Pons (tissue), 1 donor: Measurements from ENCODE around the gene TENT5C.

Experiments
- DNase-seq: peaks from one replicate; pipeline ENCODE4 v3.0.0-alpha.2; 2016; ENCODE audit warnings: low spot score

TENT5C gene

GRCh38 chr1:117573386-117574023, 32.3 kb upstream of the TENT5C start:
- DNase-seq = no peak

DNA sequence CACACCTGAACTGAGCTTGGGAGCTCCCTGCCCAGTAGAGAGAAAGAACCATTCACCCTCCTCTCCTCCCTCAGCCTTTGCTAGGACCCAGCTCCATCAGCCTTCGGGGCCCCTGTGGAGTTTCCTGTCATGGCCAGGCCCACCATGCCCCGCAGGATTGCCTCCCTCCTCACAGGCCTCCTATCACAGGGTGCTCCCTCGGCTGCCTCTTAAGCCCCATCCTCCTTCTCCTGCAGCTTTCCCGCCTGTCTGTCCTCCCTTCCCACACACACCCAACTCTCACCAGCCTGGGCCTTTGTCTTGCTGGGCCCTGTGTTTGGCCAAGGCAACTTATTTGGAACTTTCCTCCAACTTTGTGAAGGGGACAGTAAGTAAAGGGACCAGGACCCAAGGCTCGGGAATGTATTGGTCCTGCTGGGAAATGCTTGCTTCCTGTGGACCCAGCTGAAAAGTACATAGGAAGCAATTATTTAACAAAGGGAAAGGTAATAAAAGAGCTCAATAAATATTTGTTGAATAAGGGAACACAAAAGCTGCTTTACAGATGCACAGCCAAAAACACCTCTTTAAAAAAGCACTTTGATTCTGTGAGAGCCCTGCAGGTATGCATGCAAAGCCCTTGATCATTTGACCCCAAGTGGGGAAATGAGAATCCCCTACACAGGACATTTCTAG, 31.6 kb upstream of the TENT5C start:
- no peak for DNase-seq

GRCh38 chr1:117575586-117576225, 30.1 kb upstream of the TENT5C start:
- DNase-seq = no peak

DNA sequence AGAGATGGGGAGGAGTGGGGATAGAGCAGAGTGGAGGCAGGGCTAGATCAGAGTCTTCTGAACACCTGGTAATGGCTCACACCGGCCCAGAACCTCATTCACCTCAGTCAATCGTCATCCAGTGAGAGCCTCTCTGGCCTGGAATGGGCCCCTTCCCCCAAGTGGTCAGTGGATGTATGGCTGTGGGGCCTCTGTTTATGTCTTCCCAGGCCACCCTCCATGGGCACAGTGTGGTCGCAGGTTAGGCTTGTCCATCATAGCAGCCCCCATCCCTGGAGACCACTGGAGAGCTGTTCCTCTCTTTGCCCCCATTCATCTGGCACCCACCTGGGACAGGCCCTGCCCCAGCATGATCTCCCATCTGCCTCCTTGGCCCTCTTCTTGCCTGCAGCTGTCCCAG, 29.6 kb upstream of the TENT5C start:
- no peak for DNase-seq

DNA sequence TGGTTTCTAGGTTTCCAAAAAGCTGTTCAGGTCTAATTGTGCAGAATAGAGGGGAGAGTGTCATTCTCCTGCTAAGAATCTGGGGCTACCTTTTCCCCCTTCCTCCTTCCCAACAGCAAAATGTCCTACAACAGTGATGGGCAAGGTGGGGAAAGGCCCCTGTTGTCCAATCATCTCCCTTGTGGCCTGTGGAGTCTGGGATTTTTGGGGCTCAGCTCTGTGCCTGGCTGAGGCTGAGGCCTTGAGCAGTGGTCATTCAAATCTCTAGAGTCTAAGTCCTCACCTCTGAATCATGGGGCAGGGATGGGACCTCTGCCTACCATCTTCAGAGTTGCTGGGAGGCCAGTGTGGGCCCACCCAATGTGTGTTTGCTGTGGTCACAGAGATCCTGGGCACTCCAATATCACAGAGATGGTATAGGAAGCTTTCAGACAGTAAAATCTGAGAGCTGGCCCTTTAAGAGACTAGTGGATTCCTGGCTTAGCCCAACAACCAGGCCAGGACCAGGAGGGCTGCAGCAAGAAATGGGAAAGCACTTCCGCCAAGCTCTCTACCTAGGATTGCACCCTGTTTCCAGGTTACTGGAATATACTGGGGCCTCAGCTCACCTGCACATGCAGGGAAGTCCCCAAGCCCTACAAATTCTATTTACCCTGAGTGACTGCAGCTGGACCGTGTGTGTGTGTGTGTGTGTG, 28.5 kb upstream of the TENT5C start:
- no peak for DNase-seq

DNA sequence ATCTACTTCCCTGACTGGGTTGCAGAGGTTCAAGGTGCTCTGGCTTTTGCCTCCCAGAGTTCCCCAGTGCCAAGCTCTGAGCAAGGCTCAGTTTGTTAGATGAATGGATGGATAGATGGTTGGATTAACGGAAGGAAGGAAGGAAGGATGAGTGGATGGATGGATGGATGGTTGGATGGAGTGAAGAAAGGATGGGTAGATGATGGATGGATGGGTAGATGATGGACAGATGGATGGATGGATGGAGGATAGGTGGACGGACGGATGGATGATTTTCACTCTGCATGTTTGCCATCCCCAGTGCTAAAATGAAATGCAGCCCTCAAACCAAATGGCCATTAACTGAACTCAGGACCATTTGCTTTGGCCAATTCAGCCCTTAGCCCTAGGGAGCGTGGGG, 27.4 kb upstream of the TENT5C start:
- no peak for DNase-seq

DNA sequence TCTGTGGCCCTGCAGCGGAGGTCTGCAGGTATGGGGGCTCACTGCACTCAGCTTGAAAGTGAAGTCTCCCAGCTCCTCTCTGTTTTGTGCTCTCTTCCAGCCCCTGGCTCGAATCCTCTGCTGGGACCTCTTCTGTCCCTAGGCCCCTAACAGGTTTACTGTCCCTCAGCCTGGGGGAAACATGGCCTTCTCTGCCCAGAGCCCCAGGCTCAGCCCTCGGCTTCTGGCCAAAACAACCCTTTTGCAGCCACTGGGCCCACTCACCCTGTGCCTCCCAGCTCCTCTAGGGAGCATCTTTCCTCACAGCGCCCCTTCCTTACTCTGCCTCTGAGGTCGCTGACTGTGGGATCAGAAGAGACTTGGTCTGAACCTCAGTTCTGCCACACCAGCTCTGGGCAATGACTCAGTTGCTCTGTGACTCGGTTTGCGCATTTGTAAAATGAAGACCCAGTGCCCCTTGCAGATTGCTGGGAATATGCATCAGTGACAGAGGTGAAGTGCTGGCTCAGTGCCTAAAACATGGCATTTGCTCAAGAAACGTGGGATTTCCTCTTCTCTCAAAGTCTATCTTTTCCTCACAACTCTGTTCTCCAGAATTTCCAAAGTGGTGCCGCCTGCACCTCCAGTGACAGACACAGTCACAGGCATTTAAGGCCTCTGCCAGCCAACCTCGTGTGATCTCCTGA, 26.5 kb upstream of the TENT5C start:
- no peak for DNase-seq

DNA sequence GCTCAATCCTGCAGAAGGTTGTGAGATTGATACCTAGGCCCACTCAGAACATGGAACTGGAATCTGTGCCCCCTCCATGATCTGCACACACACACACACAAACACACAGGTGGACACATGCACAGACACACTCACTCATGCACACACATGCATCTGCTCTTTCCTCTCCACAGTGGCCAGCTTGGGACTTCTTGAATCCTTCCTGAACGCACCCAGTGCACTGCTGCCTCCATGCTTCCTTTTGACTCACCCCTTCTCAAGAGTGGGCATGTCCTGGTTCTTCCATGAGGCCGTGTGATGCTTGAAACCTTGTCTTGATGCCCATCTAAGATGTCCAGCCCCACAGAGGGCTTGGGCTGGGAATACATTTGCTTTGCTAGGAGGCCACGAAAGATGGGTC, 25.4 kb upstream of the TENT5C start:
- DNase-seq = no peak

DNA sequence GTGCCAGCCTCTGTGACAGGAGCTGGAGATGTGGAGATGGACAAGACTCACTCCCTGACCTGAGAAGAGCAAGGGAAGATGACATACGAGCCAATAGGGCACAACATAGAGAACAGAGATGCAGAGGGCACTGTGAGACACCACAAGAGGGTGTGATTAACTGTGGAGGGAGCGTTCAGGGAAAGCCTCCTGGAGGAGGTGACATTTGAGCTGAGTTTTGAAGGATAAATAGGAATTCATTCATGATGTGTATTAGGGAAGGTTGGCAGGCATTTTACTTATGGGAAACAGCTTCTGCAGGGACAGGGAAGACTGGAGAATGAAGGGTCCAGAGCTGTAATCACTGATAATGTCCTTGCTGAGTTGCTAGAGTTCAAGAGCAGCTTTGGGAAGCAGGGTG, 25.0 kb upstream of the TENT5C start:
- no peak for DNase-seq

DNA sequence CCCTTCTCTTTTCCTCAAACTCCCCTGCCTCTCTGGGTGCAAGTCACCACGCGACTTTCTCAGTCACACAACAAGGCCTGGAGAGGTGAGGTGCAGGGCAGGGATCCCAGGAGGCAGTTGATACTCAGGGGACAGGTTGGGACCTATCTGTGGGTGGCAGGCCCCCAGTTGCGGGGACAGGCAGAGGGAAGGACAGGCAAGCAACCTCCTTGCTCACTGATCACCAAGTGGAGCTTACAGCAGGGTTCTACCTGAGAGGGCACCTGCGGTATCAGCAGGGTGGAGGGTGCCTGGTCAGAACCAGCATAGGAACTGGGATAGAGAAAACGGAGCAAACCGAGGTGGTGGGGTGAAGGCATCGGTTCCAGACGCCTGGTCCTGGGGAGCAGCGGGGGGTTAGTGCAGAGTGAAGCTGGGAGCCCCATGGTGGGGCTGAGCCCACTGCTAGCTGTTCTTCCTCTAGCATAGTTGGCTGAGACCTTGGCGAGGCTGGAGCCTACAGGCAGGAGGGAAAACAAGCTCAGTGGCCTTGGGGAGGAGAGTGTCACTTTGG, 24.4 kb upstream of the TENT5C start:
- DNase-seq = no peak

GRCh38 chr1:117582451-117582850, 23.4 kb upstream of the TENT5C start:
- no peak for DNase-seq

DNA sequence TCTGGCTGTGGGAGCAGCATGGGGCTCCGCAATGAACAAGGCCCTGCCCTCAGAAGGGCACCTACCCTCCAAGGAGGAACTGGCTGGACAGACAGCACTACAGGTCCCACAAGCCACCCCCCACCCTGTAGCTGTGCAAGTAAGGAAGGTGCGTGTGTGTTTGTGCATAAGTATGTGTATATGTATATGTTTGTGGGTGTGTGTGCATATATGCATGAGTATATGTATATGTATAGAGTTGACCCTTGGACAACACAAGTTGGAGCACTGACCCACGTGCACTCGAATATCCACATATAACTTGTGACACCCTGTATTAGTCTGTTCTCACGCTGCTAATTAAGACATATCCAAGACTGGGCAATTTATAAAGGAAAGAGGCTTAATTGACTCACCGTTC, 22.6 kb upstream of the TENT5C start:
- no peak for DNase-seq

- DNase-seq = no peak
Measured at GRCh38 chr1:117584181-117584580, 21.7 kb upstream of the TENT5C start.

DNA sequence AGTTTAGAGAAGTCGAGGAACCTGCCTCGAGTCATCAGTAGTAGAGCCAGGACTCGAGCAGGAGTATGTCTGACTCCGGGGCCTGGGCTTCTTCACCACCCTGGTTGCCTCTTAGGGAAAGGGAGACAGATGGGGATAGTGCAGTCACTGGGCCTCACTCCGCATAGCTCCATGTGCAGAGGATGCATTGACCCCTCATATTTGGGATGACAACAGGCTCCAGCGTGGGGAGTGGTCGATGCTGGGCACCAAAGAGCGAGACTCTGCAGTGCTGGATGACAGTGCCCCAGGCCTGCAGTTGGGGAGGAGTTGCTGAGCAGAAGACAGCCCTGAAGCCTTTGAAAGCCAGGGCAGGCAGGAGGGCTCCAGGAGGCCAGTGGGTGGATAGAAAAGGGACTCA, 20.8 kb upstream of the TENT5C start:
- no peak for DNase-seq

- DNase-seq = no peak
Measured at GRCh38 chr1:117586337-117586736, 19.5 kb upstream of the TENT5C start.

DNA sequence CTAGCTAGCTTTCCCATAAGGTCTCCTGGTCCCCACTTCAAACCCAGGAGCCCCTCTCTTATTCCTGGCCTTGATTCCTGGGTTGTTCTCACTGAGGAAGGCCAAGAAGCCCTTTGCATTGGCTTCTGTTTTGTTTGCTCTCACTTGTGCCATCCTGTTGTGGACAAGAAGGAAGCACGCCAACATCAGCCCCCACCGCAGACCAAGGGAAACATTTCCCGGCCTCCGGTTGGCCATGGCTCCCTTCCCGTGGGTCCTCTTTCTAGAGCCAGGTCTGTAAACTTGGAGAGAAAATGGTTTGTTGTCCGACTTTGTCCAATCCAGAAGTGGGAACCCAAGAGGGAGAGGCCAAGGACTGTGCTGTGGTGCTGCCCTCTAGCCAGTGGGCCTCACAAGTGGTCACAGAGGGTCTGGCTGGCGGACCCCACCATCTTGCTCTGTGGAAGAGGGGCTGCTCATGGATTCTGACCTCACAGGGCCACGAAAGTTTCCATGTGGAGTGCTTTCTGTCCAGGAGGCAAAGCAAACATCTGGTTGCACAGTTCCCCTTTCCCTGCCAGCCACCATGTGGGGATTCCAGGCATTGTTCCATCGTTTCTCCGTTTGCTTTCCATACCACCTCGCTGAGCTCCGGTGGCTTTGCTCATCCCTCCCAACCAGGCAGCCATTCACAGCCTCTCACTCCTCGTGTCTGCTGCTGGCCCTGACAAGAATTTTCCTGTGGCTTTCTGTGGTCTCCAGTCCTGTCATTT, 18.9 kb upstream of the TENT5C start:
- DNase-seq = no peak

- DNase-seq = no peak
Measured at GRCh38 chr1:117587499-117588356, 18.1 kb upstream of the TENT5C start.

GRCh38 chr1:117589544-117589943, 16.3 kb upstream of the TENT5C start:
- DNase-seq = no peak

GRCh38 chr1:117590273-117590925, 15.4 kb upstream of the TENT5C start:
- no peak for DNase-seq

GRCh38 chr1:117591252-117591651, 14.6 kb upstream of the TENT5C start:
- no peak for DNase-seq
